GM12878 (cell line): Measurements from ENCODE around the gene ACSF3. TPM values are rescaled to one million over a fixed set of nuclear protein-coding genes. Genes with fewer than 3 reads are reported as not detected.
"Not testable (repeated sequence)": the region's sequence is repeated elsewhere in the genome, so short reads cannot be mapped to it uniquely, and the experiment has no call there.

Source experiments
- ATAC-seq: fragments of 200-7000 bp; cut with Tn5 transposase; 3 replicates; pipeline ENCODE4 v1.9.1; 2020; ENCODE audit warnings: mild to moderate bottlenecking, moderate library complexity
- BruUV-seq: library from RNA; stranded (reverse); fragments of 400-500 nt; replicated peaks from 2 replicates; lab custom pipeline; 2021; lab: Mats Ljungman, UMichigan
- CTCF ChIA-PET: fragments of 300-600 bp; sonication (Branson Sonifier 250); formaldehyde crosslinking; extraction: SDS; loops from one replicate; lab custom pipeline; 2021; ENCODE audit warnings: inconsistent platforms; lab: Yijun Ruan, JAX
- POLR2A ChIA-PET: fragments of 350-600 bp; formaldehyde crosslinking; extraction: SDS; loops from one replicate; lab custom pipeline; 2021; ENCODE audit warnings: inconsistent platforms; lab: Charles Lee
- RAD21 ChIA-PET: fragments of 300-600 bp; sonication (Branson Sonifier 250); formaldehyde crosslinking; loops from one replicate; lab custom pipeline; 2023; ENCODE audit warnings: antibody characterized with exemption; ENCODE audit not compliant: unreplicated experiment; lab: Charles Lee
- SMC1A ChIA-PET: fragments of 300-600 bp; sonication (Branson Sonifier 250); formaldehyde crosslinking; loops from one replicate; lab custom pipeline; 2023; ENCODE audit not compliant: unreplicated experiment, uncharacterized antibody; lab: Charles Lee
- DNase-seq: peaks from one replicate; pipeline ENCODE4 v3.0.0-alpha.2; 2011; ENCODE audit warnings: low read depth, low spot score
- FAIRE-seq: peaks from 3 replicates; lab custom pipeline; 2011; peaks lifted over from hg19 to GRCh38; lab: Jason Lieb, UNC
- H2AFZ ChIP-seq: 2 replicates; pipeline ENCODE4 v1.6.0; 2011; ENCODE audit warnings: low read depth, low read length, control low read depth; ENCODE audit not compliant: control insufficient read depth
- H3K27ac ChIP-seq: 2 replicates; pipeline ENCODE4 v1.5.1; 2011; ENCODE audit warnings: control low read depth; ENCODE audit not compliant: control insufficient read depth, insufficient read depth
- H3K27me3 ChIP-seq, 2 experiments: replicated peaks in 1 of 2; 2 replicates each; pipeline versions ENCODE4 v1.6.0 to v1.6.1; 2011; ENCODE audit warnings: low read length in 1 of 2; ENCODE audit not compliant: control insufficient read depth in 2 of 2, insufficient read depth in 2 of 2
- H3K36me3 ChIP-seq, 2 experiments: 2 replicates each; pipeline ENCODE4 v1.5.1; 2011; ENCODE audit warnings: low read length in 1 of 2; ENCODE audit not compliant: control insufficient read depth in 2 of 2, insufficient read depth in 2 of 2
- H3K4me1 ChIP-seq: 2 replicates; pipeline ENCODE4 v1.6.1; 2011; ENCODE audit warnings: mild to moderate bottlenecking, low read length, moderate library complexity, mixed read lengths; ENCODE audit not compliant: control insufficient read depth, insufficient read depth
- H3K4me2 ChIP-seq: 2 replicates; pipeline ENCODE4 v1.6.0; 2011; ENCODE audit warnings: control low read depth; ENCODE audit not compliant: control insufficient read depth, insufficient read depth
- H3K4me3 ChIP-seq: fragments of 200-600 bp; sonication (generic); 2 replicates; pipeline ENCODE4 v1.5.1; 2016
- H3K79me2 ChIP-seq: 2 replicates; pipeline ENCODE4 v1.6.0; 2011; ENCODE audit warnings: low read length; ENCODE audit not compliant: control insufficient read depth, insufficient read depth
- H3K9ac ChIP-seq: 2 replicates; pipeline ENCODE4 v1.8.0; 2011; ENCODE audit warnings: low read length, control low read depth, mixed read lengths; ENCODE audit not compliant: control insufficient read depth, insufficient read depth
- H3K9me3 ChIP-seq: replicated peaks from 3 replicates; pipeline ENCODE4 v1.5.1; 2011; ENCODE audit warnings: mild to moderate bottlenecking, low read length; ENCODE audit not compliant: control insufficient read depth, insufficient read depth
- H4K20me1 ChIP-seq: 2 replicates; pipeline ENCODE4 v1.6.0; 2011; ENCODE audit not compliant: control insufficient read depth, insufficient read depth
- BHLHE40 ChIP-seq, 2 experiments: fragments of 450-650 bp in 1 of 2; IDR thresholded peaks; 2 replicates each; pipeline ENCODE4 v1.6.1; 2011 to 2017; ENCODE audit warnings: low read depth in 2 of 2, borderline replicate concordance in 1 of 2, improper control_type of control experiment in 1 of 2, low read length in 1 of 2, mild to moderate bottlenecking in 1 of 2
- E2F8 ChIP-seq: fragments of 450-650 bp; IDR thresholded peaks from 2 replicates; pipeline ENCODE4 v1.6.1; 2018; ENCODE audit warnings: mild to moderate bottlenecking, low read depth, moderate library complexity; ENCODE audit not compliant: partially characterized antibody
- USF1 ChIP-seq: IDR thresholded peaks from 2 replicates; pipeline ENCODE4 v1.6.1; 2011; ENCODE audit warnings: borderline replicate concordance, low read depth, mild to moderate bottlenecking, moderate library complexity, mixed read lengths, low read length; ENCODE audit not compliant: insufficient read depth; ENCODE audit errors: extremely low read length
- WGBS: methylation state at CpG from one replicate; pipeline ENCODE4 v1.1.6; 2016; ENCODE audit warnings: low lambda C conversion rate; ENCODE audit not compliant: insufficient replicate concordance, insufficient coverage; ENCODE audit errors: missing lambda C conversion rate; 5-methylcytosine and 5-hydroxymethylcytosine counted together
- in situ Hi-C: fragments of 300-500 bp; cut with MboI; formaldehyde crosslinking; loops from 9 replicates; pipeline ENCODE4 v1.14.3; 2018; ENCODE audit warnings: mixed read lengths
- intact Hi-C: fragments of 100-400 bp; cut with micrococcal nuclease; formaldehyde crosslinking; loops from one replicate; pipeline ENCODE4 v1.14.2; 2022; ENCODE audit not compliant: unreplicated experiment
- polyA plus RNA-seq, 11 experiments: library from polyadenylated mRNA; depleted of rRNA in 4 of 11; unstranded in 6 of 11; stranded (reverse) in 5 of 11; fragments of >200 nt; fragmentation: Nextera tagmentation in 4 of 11; fragmentation: Illumina TruSeq in 1 of 11; extraction: Ambion mirVana in 4 of 11; extraction: Trizol in 1 of 11; gene quantifications; 1 replicate in 1 of 11; 2 replicates in 10 of 11; pipeline versions ENCODE4 v1.2.1 to v1.2.3, GENCODE V29; 2011 to 2016; ENCODE audit warnings: inconsistent platforms in 2 of 11, missing spikeins in 2 of 11, low read depth in 1 of 11
- total RNA-seq, 4 experiments: library from RNA; depleted of rRNA in 3 of 4; stranded (reverse); fragments of >200 nt in 3 of 4; fragmentation: Illumina TruSeq in 1 of 4; extraction: Trizol in 1 of 4; gene quantifications; 2 replicates each; pipeline versions ENCODE4 v1.2.1 to v1.2.3, GENCODE V29; 2013 to 2021

Gene ACSF3
- total and polyA plus RNA-seq, 10 of the 15 experiments (the other 5 are each of a cell fraction or from before 2014, with no cell fraction given): 1.0 to 44.4 (median 25.8) TPM

- TF ChIP-seq E2F8: no peak
- TF ChIP-seq, all 136 proteins: peak for 0
Measured at GRCh38 chr16:89073346-89074071, 20.1 kb upstream of the ACSF3 start (continued).

- WGBS: 93% methylated on average over 34 of the region's 35 CpGs
- BruUV-seq, H4K20me1 ChIP-seq, DNase-seq, H3K36me3 ChIP-seq, intact Hi-C loops, POLR2A ChIA-PET, SMC1A ChIA-PET, ATAC-seq, H3K4me1 ChIP-seq, H3K9me3 ChIP-seq, H3K9ac ChIP-seq, H3K79me2 ChIP-seq, H3K27me3 ChIP-seq, H3K4me2 ChIP-seq, CTCF ChIA-PET, in situ Hi-C loops, H3K27ac ChIP-seq, H2AFZ ChIP-seq, H3K4me3 ChIP-seq, RAD21 ChIA-PET: not testable (repeated sequence)
- peak; percentile 73 for FAIRE-seq
- TF ChIP-seq USF1 (peak; percentile 26), BHLHE40 (IDR thresholded peaks at IDR 0.05; ENCODE audit: borderline replicate concordance in 1 of 2, low read depth in 2 of 2, low read length in 1 of 2) (peak in 1 of 2 experiments; percentile 41; a peak in 2 of 4 replicates)
Measured at GRCh38 chr16:89074072-89074674, 19.5 kb upstream of the ACSF3 start.
